Activated CD8-positive, alpha-beta T cell treated with anti-CD3 and anti-CD28 coated beads for 36 hours (primary cell): ENCODE results near the gene NPDC1. TPM values are rescaled to one million over a fixed set of nuclear protein-coding genes. Genes with fewer than 3 reads are reported as not detected.

Experiments used
- ATAC-seq: fragments of 200-7000 bp; cut with Tn5 transposase; one replicate; pipeline ENCODE4 v1.10.0; 2021; ENCODE audit warnings: mild to moderate bottlenecking, moderate library complexity
- CTCF ChIA-PET: fragments of 350-600 bp; sonication (Branson Sonifier 250); formaldehyde crosslinking; loops from one replicate; lab custom pipeline; 2021; ENCODE audit warnings: antibody characterized with exemption; lab: Charles Lee
- POLR2A ChIA-PET: fragments of 350-600 bp; sonication (Branson Sonifier 250); formaldehyde crosslinking; loops from one replicate; lab custom pipeline; 2021; ENCODE audit warnings: antibody characterized with exemption; lab: Charles Lee
- DNase-seq: peaks from one replicate; pipeline ENCODE4 v3.0.0-alpha.2; 2020
- H3K27ac Mint-ChIP-seq: one replicate; pipeline ENCODE4 v1.8.0; 2021; ENCODE audit warnings: mild to moderate bottlenecking, mixed read lengths
- H3K27me3 Mint-ChIP-seq: one replicate; pipeline ENCODE4 v1.8.0; 2021; ENCODE audit warnings: mixed read lengths
- H3K36me3 Mint-ChIP-seq: one replicate; pipeline ENCODE4 v1.8.0; 2021; ENCODE audit warnings: low read depth, mixed read lengths
- H3K4me1 Mint-ChIP-seq: one replicate; pipeline ENCODE4 v1.8.0; 2021; ENCODE audit warnings: low read depth, mixed read lengths
- H3K4me3 Mint-ChIP-seq: one replicate; pipeline ENCODE4 v1.8.0; 2021; ENCODE audit warnings: mild to moderate bottlenecking, moderate library complexity, mixed read lengths
- H3K9me3 Mint-ChIP-seq: one replicate; pipeline ENCODE4 v1.8.0; 2021; ENCODE audit warnings: mixed read lengths
- CTCF ChIP-seq: fragments of 200-600 bp; IDR thresholded peaks from one replicate; pipeline ENCODE4 v1.8.0; 2022; ENCODE audit warnings: antibody characterized with exemption, mild to moderate bottlenecking
- intact Hi-C: fragments of 100-400 bp; cut with micrococcal nuclease; formaldehyde crosslinking; loops from one replicate; pipeline ENCODE4 v1.10.0; 2022
- total RNA-seq, 2 experiments: library from RNA; stranded (reverse); gene quantifications; one replicate each; pipeline ENCODE4 v1.2.3, GENCODE V29; 2021

NPDC1 gene
- total RNA-seq, 2 experiments from 2014 or later, result 18.2 to 21.2 TPM

GRCh38 chr9:137021979-137022661 is 23.9 kb downstream of the NPDC1 start:
- intact Hi-C loops, result no loop called here
- ATAC-seq (peak; percentile 95), DNase-seq (peak; percentile 91)
- H3K27me3 Mint-ChIP-seq, result no peaks in the 10 kb centered on the region
- ChIA-PET CTCF (interaction anchor here (1.2 to 2.4 kb wide), 2 partner anchors 12 to 74 kb away, joined by 5 to 17 read pairs; no protein-coding TSS in a partner anchor), POLR2A (no interaction called here)
- no peaks in the 10 kb centered on the region for H3K9me3 Mint-ChIP-seq
- H3K36me3 Mint-ChIP-seq, result no peaks in the 10 kb centered on the region
- no peak for TF ChIP-seq CTCF
- peaks cover 4% of the 10 kb centered on the region for H3K4me1 Mint-ChIP-seq
- no peak overlapping the region for H3K27ac Mint-ChIP-seq
- no peak overlapping the region for H3K4me3 Mint-ChIP-seq

GRCh38 chr9:137021568-137021978 is 24.4 kb downstream of the NPDC1 start:
- intact Hi-C loops, result no loop called here
- no peak overlapping the region for H3K4me3 Mint-ChIP-seq
- POLR2A ChIA-PET, result no interaction called here
- no peaks in the 10 kb centered on the region for H3K36me3 Mint-ChIP-seq
- no peaks in the 10 kb centered on the region for H3K9me3 Mint-ChIP-seq
- peaks cover 1% of the 10 kb centered on the region for H3K4me1 Mint-ChIP-seq
- CTCF ChIA-PET, result interaction anchor here (1.1 to 2.4 kb wide), 2 partner anchors 8 to 13 kb away, joined by 3 to 17 read pairs; no protein-coding TSS in a partner anchor
- DNase-seq, result no peak
- no peak overlapping the region for H3K27ac Mint-ChIP-seq
- TF ChIP-seq CTCF, result no peak
- H3K27me3 Mint-ChIP-seq, result no peaks in the 10 kb centered on the region
- no peak for ATAC-seq

DNA sequence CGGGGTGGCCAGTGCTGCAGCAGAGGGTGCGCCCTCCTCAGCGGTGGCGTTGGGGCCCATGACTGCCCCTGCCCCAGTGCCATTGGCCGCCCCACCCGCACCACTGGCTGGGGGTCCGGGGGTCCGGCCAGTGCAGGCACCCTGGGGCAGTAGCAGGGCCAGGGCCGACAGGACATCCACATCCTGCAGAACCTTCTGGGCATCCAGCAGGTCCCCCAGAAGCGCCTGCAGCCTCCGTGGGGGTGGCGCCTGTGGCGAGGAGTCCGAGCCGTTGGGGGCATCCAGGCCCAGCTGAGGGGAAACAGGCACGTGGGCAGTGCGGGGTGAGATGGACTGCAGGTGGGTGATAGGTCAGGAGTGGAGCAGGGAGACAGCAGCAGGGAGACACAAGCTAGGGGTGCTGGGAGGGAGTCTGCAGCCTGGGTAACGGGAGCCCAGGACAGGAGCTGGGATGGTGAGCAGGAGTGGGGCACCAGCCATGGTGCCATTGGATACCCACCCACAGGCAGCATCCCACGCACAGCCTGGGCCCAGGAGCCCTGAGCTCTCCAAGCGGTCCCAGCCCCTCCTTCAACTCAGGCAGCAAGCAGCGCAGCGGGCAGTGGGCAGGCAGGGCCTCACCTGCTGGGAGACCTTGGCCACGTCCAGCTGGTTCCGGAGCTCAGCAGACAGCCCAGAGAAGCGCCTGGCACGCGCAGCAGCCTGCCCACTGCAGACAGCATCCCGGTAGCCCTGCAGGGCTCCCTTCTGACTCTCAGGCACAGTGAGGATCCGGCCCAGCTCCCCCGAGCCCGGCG is 25.0 kb downstream of the NPDC1 start:
- TF ChIP-seq CTCF, result no peak
- DNase-seq (no peak), ATAC-seq (no peak)
- no peaks in the 10 kb centered on the region for H3K4me1 Mint-ChIP-seq
- no peak overlapping the region for H3K27ac Mint-ChIP-seq
- no peaks in the 10 kb centered on the region for H3K9me3 Mint-ChIP-seq
- H3K36me3 Mint-ChIP-seq, result no peaks in the 10 kb centered on the region
- intact Hi-C loops, result no loop called here
- POLR2A ChIA-PET, result interaction anchor here (1.2 kb wide), 1 partner anchor 220 kb away, joined by 4 read pairs; the partner anchor contains the start of gene TUBB4B
- no peak overlapping the region for H3K4me3 Mint-ChIP-seq
- no peaks in the 10 kb centered on the region for H3K27me3 Mint-ChIP-seq
- CTCF ChIA-PET, result interaction anchor here (1.1 to 2.4 kb wide), 2 partner anchors 8 to 14 kb away, joined by 3 to 17 read pairs; no protein-coding TSS in a partner anchor

DNA sequence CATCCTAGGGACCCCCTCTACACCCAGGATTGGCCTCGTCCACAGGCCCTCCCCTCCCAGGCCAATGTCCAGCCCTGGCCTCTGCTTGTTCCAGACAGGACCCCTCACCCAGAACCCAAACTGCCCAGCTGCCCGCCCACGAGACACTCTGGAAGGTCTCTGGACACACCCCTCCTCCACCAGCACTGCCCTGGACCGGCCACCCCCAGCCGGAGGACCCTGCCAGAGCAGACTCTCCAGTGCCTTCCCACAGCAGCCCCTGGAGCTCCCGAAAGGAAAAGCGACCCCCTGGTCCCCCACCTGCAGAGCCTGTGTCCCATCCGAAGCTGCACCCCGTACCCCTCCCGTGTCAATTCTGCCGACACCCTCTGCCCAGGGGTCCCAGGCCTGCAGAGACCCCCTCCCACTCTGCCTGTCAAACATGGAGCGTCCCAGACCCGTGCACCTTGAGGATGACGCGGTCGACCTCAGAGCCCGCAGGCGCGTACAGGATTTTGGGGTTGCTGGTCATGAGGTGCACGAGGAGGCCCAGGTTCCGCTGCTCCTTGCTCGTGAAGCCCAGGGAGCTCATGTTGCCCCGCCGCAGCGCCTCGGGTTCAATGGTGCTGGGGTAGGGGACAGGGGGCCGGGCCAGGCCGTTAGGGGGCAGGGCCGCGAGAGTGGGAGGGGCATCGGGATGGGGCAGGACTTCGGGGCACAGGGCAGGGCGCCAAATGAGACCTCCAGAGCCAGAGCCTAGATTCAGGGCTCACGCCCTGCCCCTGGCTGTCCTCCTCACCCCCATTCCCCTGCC is 25.9 kb downstream of the NPDC1 start:
- H3K36me3 Mint-ChIP-seq, result no peaks in the 10 kb centered on the region
- no peak for TF ChIP-seq CTCF
- H3K27me3 Mint-ChIP-seq, result no peaks in the 10 kb centered on the region
- DNase-seq, result no peak
- H3K9me3 Mint-ChIP-seq, result no peaks in the 10 kb centered on the region
- H3K4me3 Mint-ChIP-seq, result no peak overlapping the region
- ChIA-PET POLR2A (interaction anchor here (0.9 to 1.2 kb wide), 2 partner anchors 186 to 221 kb away, joined by 3 to 4 read pairs; partner anchors contain the start of gene TUBB4B), CTCF (interaction anchor here (1.1 to 1.2 kb wide), 2 partner anchors 9 to 15 kb away, joined by 3 to 6 read pairs; no protein-coding TSS in a partner anchor)
- no peak overlapping the region for H3K27ac Mint-ChIP-seq
- ATAC-seq, result no peak
- H3K4me1 Mint-ChIP-seq, result no peaks in the 10 kb centered on the region
- intact Hi-C loops, result no loop called here
